Neural progenitor cell (in vitro differentiated cells): ENCODE results near the gene WNT3A. TPM values are rescaled to one million over a fixed set of nuclear protein-coding genes. Genes with fewer than 3 reads are reported as not detected.

Experiments used
- DNase-seq: peaks from one replicate; pipeline ENCODE4 v3.0.0-alpha.2; 2016; ENCODE audit warnings: low spot score
- H2AFZ ChIP-seq: fragments of 200-600 bp; sonication (generic); replicated peaks from 2 replicates; pipeline ENCODE4 v1.6.1; 2016; ENCODE audit warnings: antibody characterized with exemption
- H3F3A ChIP-seq: fragments of 200-600 bp; sonication (generic); 2 replicates; pipeline ENCODE4 v1.6.1; 2016; ENCODE audit warnings: antibody characterized with exemption, low read depth
- H3K27ac ChIP-seq: fragments of 200-600 bp; sonication (generic); 2 replicates; pipeline ENCODE4 v1.5.1; 2016; ENCODE audit warnings: mild to moderate bottlenecking
- H3K27me3 ChIP-seq: fragments of 200-600 bp; sonication (generic); 2 replicates; pipeline ENCODE4 v1.6.1; 2016; ENCODE audit warnings: mild to moderate bottlenecking, moderate library complexity
- H3K36me3 ChIP-seq: fragments of 200-600 bp; sonication (generic); 2 replicates; pipeline ENCODE4 v1.5.1; 2016
- H3K4me1 ChIP-seq: fragments of 200-600 bp; sonication (generic); 2 replicates; pipeline ENCODE4 v1.6.1; 2016; ENCODE audit warnings: mixed run types
- H3K4me2 ChIP-seq: fragments of 200-600 bp; sonication (generic); 2 replicates; pipeline ENCODE4 v1.6.1; 2016
- H3K4me3 ChIP-seq: fragments of 200-600 bp; sonication (generic); 2 replicates; pipeline ENCODE4 v1.5.1; 2016
- H3K79me2 ChIP-seq: fragments of 200-600 bp; sonication (generic); 2 replicates; pipeline ENCODE4 v1.6.1; 2016; ENCODE audit warnings: low read depth
- H3K9ac ChIP-seq: fragments of 200-600 bp; sonication (generic); 2 replicates; pipeline ENCODE4 v1.6.1; 2016
- H3K9me3 ChIP-seq: fragments of 200-600 bp; sonication (generic); 2 replicates; pipeline ENCODE4 v1.5.1; 2016; ENCODE audit warnings: low read depth
- H4K20me1 ChIP-seq: fragments of 200-600 bp; sonication (generic); 2 replicates; pipeline ENCODE4 v1.6.1; 2016; ENCODE audit warnings: low read depth
- H3K27ac Mint-ChIP-seq: 3 replicates; pipeline ENCODE4 v1.8.0; 2021; ENCODE audit warnings: mixed read lengths
- H3K27me3 Mint-ChIP-seq: 2 replicates; pipeline ENCODE4 v1.8.0; 2022; ENCODE audit warnings: low read depth, mild to moderate bottlenecking, inconsistent platforms, moderate library complexity, mixed read lengths; ENCODE audit not compliant: insufficient read depth
- H3K36me3 Mint-ChIP-seq: 3 replicates; pipeline ENCODE4 v1.8.0; 2021; ENCODE audit warnings: mixed read lengths
- H3K4me1 Mint-ChIP-seq: 3 replicates; pipeline ENCODE4 v1.8.0; 2021; ENCODE audit warnings: mixed read lengths
- H3K4me3 Mint-ChIP-seq: 3 replicates; pipeline ENCODE4 v1.8.0; 2021; ENCODE audit warnings: mild to moderate bottlenecking, moderate library complexity, mixed read lengths
- H3K9me3 Mint-ChIP-seq: 3 replicates; pipeline ENCODE4 v1.8.0; 2020; ENCODE audit warnings: mixed read lengths
- EZH2 ChIP-seq: fragments of 200-600 bp; sonication (generic); IDR thresholded peaks from 2 replicates; pipeline ENCODE4 v1.6.1; 2017; ENCODE audit warnings: antibody characterized with exemption, mild to moderate bottlenecking, moderate library complexity
- EZH2phosphoT487 ChIP-seq: fragments of 200-600 bp; sonication (generic); IDR thresholded peaks from 2 replicates; pipeline ENCODE4 v1.6.1; 2017; ENCODE audit warnings: antibody characterized with exemption
- total RNA-seq: library from RNA; depleted of rRNA; stranded (reverse); fragments of >200 nt; gene quantifications from 2 replicates; pipeline ENCODE4 v1.2.3, GENCODE V29; 2015; ENCODE audit warnings: low replicate concordance
- TF ChIP-seq, protein P1 (sequence below): fragments of 200-600 bp; sonication (generic); IDR thresholded peaks from 2 replicates; pipeline ENCODE4 v1.5.1; 2017; ENCODE audit warnings: antibody characterized with exemption, mild to moderate bottlenecking

The WNT3A gene
- total RNA-seq, 1 donor from 2014 or later: not detected

GRCh38 chr1:228012555-228012954 is 5.8 kb downstream of the WNT3A start:
- Histone ChIP-seq H2AFZ (no peak overlapping the region), H3K36me3 (no peaks in the 10 kb centered on the region), H4K20me1 (peaks cover 32% of the 10 kb centered on the region), H3K4me3 (no peak overlapping the region), H3K27ac (no peak overlapping the region), H3K27me3 (peaks cover 98% of the 10 kb centered on the region), H3F3A (no peaks in the 10 kb centered on the region), H3K79me2 (no peaks in the 10 kb centered on the region), H3K4me1 (peaks cover under 1% of the 10 kb centered on the region), H3K9ac (no peak overlapping the region), H3K9me3 (no peaks in the 10 kb centered on the region), H3K4me2 (no peak overlapping the region)
- Mint-ChIP-seq H3K9me3 (no peaks in the 10 kb centered on the region), H3K4me1 (peaks cover 40% of the 10 kb centered on the region), H3K36me3 (peaks cover 4% of the 10 kb centered on the region), H3K27me3 (peaks cover 27% of the 10 kb centered on the region), H3K4me3 (no peak overlapping the region), H3K27ac (no peak overlapping the region)
- no peak for DNase-seq
- no peak for TF ChIP-seq EZH2phosphoT487
- no peak for TF ChIP-seq EZH2
- TF ChIP-seq, protein P1, sequence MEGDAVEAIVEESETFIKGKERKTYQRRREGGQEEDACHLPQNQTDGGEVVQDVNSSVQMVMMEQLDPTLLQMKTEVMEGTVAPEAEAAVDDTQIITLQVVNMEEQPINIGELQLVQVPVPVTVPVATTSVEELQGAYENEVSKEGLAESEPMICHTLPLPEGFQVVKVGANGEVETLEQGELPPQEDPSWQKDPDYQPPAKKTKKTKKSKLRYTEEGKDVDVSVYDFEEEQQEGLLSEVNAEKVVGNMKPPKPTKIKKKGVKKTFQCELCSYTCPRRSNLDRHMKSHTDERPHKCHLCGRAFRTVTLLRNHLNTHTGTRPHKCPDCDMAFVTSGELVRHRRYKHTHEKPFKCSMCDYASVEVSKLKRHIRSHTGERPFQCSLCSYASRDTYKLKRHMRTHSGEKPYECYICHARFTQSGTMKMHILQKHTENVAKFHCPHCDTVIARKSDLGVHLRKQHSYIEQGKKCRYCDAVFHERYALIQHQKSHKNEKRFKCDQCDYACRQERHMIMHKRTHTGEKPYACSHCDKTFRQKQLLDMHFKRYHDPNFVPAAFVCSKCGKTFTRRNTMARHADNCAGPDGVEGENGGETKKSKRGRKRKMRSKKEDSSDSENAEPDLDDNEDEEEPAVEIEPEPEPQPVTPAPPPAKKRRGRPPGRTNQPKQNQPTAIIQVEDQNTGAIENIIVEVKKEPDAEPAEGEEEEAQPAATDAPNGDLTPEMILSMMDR: no peak

DNA sequence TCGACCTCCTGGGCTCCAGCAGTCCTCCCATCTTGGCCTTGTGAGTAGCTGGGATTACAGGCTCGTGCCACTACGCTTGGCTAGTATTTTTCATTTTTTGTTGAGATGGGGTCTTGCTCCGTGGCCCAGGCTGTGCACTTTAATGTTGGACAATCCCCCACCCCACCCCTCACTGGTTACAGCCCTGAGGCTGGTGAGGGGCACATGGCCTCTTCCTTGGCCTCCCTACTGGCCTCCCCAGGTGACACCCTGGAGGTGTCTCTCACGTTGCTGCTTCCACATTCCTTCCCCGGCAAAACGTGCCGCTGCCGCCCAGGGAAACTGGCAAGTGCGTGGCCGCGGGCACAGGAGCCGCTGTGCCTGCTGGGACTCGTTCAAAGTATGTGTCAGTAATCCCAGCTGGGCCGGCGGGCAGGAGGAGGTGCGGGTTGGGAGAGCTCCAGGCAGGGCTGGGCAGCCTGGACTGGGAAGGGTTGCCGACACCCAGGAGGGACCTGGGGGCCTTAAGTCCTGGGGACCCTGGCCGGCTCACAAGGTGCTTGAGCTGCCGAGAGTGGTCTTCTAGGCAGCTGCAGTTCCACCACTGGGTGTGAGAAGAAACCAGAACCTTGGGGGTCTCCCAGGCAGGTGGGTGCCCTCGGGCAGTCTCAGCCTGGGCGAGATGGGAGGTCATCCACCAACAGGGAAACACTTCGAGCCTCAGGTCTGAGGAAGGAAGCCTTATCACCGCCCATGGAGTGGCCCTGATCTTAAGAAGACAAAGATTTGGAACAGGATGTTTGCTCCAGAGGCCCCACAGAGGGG is 6.5 kb downstream of the WNT3A start:
- Mint-ChIP-seq H3K27ac (no peak overlapping the region), H3K27me3 (peaks cover 24% of the 10 kb centered on the region), H3K4me3 (no peak overlapping the region), H3K4me1 (peaks cover 36% of the 10 kb centered on the region), H3K36me3 (peaks cover 4% of the 10 kb centered on the region), H3K9me3 (no peaks in the 10 kb centered on the region)
- H3K9me3 ChIP-seq: no peaks in the 10 kb centered on the region
- no peaks in the 10 kb centered on the region for H3K79me2 ChIP-seq
- no peak for DNase-seq
- H3K4me2 ChIP-seq: no peak overlapping the region
- no peaks in the 10 kb centered on the region for H3F3A ChIP-seq
- TF ChIP-seq EZH2phosphoT487 (no peak), EZH2 (no peak)
- TF ChIP-seq, protein P1: no peak
- no peak overlapping the region for H3K9ac ChIP-seq
- H3K27me3 ChIP-seq: peaks cover 98% of the 10 kb centered on the region
- H3K4me3 ChIP-seq: no peak overlapping the region
- no peak overlapping the region for H3K27ac ChIP-seq
- H2AFZ ChIP-seq: no peak overlapping the region
- H3K4me1 ChIP-seq: no peaks in the 10 kb centered on the region
- peaks cover 24% of the 10 kb centered on the region for H4K20me1 ChIP-seq
- no peaks in the 10 kb centered on the region for H3K36me3 ChIP-seq

DNA sequence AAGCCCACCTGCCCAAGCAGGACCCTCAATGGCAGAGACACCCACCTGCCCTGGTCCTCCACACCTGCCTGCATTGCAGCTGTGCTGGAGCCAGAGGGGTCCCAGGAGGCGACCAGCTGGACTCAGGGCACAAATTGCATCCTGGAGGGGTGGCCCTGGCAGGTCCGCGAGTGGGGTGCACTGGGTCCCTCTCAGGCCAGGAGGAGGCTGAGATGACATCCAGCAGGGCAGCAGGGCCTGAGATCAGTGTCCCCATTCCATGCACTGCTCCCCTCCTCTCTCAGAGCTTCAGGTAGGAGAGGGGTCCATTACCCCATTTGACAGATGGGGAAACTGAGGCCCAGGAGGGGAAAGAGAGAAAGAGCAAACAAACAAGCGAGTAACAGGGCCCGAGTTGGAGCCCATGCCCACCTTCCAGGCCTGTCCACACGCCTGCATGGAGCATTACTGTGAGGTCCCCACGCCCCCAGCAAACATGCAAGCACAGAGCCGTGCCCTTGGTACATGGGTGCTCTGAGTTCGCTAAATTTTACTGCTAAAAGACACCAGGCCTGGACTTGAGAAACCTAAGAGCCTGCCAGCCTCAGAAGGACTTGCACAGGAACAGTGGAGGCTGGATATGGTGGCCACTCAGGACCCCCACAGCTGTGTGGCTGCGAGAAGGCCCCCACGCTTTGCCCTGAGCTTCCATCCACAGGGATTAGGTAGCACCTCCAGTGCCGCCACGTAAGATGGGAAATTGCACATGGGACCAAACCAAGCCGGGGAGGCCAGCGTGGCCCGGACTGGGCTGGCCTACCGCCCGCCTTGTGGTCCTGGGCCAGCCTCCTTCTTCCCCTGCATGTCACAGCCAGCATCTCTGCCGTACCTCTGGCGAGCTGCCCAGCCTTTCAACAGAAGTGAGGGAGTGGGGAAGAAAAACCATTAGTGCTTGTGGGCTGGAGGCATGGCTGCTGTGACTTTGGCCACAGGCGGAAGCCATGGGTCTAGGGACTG is 7.4 kb downstream of the WNT3A start:
- Histone ChIP-seq H4K20me1 (peaks cover 15% of the 10 kb centered on the region), H2AFZ (no peak overlapping the region)
- peaks cover 29% of the 10 kb centered on the region for H3K4me1 Mint-ChIP-seq

More for the DNA sequence above, 7.4 kb downstream of the WNT3A start:
- no peaks in the 10 kb centered on the region for H3K4me1 ChIP-seq
- no peaks in the 10 kb centered on the region for H3K36me3 ChIP-seq
- Mint-ChIP-seq H3K9me3 (no peaks in the 10 kb centered on the region), H3K36me3 (peaks cover 4% of the 10 kb centered on the region), H3K27me3 (peaks cover 19% of the 10 kb centered on the region), H3K27ac (peak overlapping the region; percentile 95), H3K4me3 (no peak overlapping the region)
- H3K9me3 ChIP-seq: no peaks in the 10 kb centered on the region
- H3K9ac ChIP-seq: no peak overlapping the region
- no peak for TF ChIP-seq EZH2phosphoT487
- TF ChIP-seq, protein P1: no peak
- TF ChIP-seq EZH2: no peak
- peaks cover 97% of the 10 kb centered on the region for H3K27me3 ChIP-seq
- H3K4me3 ChIP-seq: no peak overlapping the region
- no peaks in the 10 kb centered on the region for H3K79me2 ChIP-seq
- no peak overlapping the region for H3K27ac ChIP-seq
- H3K4me2 ChIP-seq: no peak overlapping the region
- H3F3A ChIP-seq: no peaks in the 10 kb centered on the region
- DNase-seq: no peak
